ENCODE measurements around the gene C2CD4C. TPM values are rescaled to one million over a fixed set of nuclear protein-coding genes. Genes with fewer than 3 reads are reported as not detected.

Gene C2CD4C
- total and polyA plus RNA-seq, 2 experiments from 2014 or later: 2.1 to 12.5 TPM

DNA sequence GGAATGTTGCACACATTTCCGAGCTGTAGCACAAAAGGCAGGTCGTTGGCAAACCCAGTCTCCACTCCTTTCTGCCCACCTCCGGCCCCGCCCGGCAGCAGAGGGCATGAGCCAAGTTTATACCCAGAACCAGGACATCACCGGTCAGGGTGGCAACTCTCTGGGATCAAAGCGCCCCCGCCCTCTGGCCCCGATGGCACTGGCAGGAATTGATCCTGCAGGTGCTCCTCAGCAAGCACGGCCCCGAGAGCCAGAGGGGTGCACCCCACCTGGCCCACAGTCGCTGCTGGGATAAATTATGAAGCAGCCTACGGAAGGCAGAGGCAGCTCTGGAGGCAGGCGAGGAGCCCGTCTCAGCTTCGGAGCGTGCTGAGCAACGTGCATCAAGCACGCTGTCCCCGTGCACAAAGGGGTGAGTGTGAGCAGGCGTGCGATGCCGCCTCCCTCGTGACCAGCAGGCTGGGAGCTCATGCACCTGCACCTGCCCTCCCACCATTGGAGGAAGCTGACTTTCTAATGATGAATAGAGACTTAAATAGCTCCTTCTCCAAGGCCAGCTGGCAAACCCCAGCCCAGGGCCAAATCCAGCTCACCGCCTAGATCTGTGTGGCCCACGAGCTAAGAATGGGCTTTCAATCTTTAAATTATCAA is 26.2 kb upstream of the C2CD4C start (continued):
- TF ChIP-seq, protein P1, sequence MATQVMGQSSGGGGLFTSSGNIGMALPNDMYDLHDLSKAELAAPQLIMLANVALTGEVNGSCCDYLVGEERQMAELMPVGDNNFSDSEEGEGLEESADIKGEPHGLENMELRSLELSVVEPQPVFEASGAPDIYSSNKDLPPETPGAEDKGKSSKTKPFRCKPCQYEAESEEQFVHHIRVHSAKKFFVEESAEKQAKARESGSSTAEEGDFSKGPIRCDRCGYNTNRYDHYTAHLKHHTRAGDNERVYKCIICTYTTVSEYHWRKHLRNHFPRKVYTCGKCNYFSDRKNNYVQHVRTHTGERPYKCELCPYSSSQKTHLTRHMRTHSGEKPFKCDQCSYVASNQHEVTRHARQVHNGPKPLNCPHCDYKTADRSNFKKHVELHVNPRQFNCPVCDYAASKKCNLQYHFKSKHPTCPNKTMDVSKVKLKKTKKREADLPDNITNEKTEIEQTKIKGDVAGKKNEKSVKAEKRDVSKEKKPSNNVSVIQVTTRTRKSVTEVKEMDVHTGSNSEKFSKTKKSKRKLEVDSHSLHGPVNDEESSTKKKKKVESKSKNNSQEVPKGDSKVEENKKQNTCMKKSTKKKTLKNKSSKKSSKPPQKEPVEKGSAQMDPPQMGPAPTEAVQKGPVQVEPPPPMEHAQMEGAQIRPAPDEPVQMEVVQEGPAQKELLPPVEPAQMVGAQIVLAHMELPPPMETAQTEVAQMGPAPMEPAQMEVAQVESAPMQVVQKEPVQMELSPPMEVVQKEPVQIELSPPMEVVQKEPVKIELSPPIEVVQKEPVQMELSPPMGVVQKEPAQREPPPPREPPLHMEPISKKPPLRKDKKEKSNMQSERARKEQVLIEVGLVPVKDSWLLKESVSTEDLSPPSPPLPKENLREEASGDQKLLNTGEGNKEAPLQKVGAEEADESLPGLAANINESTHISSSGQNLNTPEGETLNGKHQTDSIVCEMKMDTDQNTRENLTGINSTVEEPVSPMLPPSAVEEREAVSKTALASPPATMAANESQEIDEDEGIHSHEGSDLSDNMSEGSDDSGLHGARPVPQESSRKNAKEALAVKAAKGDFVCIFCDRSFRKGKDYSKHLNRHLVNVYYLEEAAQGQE (IDR thresholded peaks at IDR 0.05; ENCODE audit: unreplicated experiment): no peak
- TF ChIP-seq STAT1 (IDR thresholded peaks at IDR 0.05; ENCODE audit: unreplicated experiment) (no peak), JUNB (IDR thresholded peaks at IDR 0.05; ENCODE audit: unreplicated experiment) (no peak), ZNF331 (CRISPR knock-in tag; IDR thresholded peaks at IDR 0.05; ENCODE audit: low read depth) (no peak)
- TF ChIP-seq, protein P2, sequence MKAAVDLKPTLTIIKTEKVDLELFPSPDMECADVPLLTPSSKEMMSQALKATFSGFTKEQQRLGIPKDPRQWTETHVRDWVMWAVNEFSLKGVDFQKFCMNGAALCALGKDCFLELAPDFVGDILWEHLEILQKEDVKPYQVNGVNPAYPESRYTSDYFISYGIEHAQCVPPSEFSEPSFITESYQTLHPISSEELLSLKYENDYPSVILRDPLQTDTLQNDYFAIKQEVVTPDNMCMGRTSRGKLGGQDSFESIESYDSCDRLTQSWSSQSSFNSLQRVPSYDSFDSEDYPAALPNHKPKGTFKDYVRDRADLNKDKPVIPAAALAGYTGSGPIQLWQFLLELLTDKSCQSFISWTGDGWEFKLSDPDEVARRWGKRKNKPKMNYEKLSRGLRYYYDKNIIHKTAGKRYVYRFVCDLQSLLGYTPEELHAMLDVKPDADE (IDR thresholded peaks at IDR 0.05): no peak

DNA sequence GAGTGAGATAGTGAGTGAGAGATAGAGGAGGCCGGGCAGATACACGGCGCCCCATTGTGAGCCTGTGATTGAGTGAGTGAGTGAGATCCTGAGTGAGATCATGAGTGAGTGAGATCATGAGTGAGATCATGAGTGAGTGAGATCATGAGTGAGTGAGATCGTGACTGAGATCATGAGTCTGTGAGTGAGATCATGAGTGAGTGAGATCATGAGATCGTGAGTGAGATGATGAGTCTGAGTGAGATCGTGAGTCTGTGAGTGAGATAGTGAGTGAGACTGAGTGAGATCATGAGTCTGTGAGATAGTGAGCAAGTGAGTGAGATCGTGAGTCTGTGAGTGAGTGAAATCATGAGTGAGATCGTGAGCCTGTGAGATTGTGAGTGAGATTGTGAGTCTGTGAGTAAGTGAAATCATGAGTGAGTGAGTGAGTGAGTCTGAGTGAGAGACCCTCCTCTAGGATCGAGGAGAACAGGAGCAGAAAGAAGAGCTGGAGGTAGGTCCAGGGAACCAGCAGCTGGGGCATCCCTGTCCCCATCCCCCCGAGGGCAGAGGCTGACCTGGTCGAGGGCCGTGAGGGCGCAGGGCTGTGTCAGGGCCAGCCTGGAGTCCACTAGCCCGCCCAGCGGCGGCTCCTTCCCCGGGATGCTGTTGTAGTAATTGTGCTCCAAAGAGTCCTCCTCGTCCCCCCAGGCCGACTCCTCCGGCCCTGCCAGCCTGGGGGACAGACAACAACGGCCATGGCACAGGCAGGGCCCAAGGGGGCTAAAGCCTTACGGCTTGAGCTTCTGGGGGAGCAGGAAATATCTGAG is 25.4 kb upstream of the C2CD4C start:
- Mint-ChIP-seq H3K36me3 (ENCODE audit: low read depth) (peaks cover 16% of the 10 kb centered on the region), H3K4me1 (0 out of 3 replicates have a peak, but pooled peaks cover 2% of the 10 kb centered on the region), H3K9me3 (peaks cover 17% of the 10 kb centered on the region), H3K4me3 (no peak overlapping the region), H3K27me3 (ENCODE audit: insufficient read depth, low read depth, poor library complexity) (peaks cover 6% of the 10 kb centered on the region), H3K27ac (no peak overlapping the region)
- Histone ChIP-seq H3K36me3 (ENCODE audit: insufficient read depth) (no peaks in the 10 kb centered on the region), H3K27me3 (ENCODE audit: insufficient read depth) (no peaks in the 10 kb centered on the region), H3K4me3 (no peak overlapping the region), H3K27ac (ENCODE audit: low read depth) (no peak overlapping the region), H3K9me2 (ENCODE audit: insufficient read depth) (no peaks in the 10 kb centered on the region), H3K79me2 (replicated peaks; ENCODE audit: insufficient read depth) (no peaks in the 10 kb centered on the region), H3K4me1 (ENCODE audit: insufficient read depth) (no peaks in the 10 kb centered on the region), H2AFZ (no peak overlapping the region), H3K4me2 (no peak overlapping the region), H4K20me1 (replicated peaks; ENCODE audit: insufficient read depth) (no peaks in the 10 kb centered on the region), H3F3A (replicated peaks; ENCODE audit: low read depth) (0 out of 2 replicates have a peak, but pooled peaks cover 2% of the 10 kb centered on the region)
- ATAC-seq (no peak), DNase-seq (ENCODE audit: low spot score) (no peak)
- no peak for TF ChIP-seq POLR2AphosphoS5 (IDR thresholded peaks at IDR 0.05; ENCODE audit: low read depth)

DNA sequence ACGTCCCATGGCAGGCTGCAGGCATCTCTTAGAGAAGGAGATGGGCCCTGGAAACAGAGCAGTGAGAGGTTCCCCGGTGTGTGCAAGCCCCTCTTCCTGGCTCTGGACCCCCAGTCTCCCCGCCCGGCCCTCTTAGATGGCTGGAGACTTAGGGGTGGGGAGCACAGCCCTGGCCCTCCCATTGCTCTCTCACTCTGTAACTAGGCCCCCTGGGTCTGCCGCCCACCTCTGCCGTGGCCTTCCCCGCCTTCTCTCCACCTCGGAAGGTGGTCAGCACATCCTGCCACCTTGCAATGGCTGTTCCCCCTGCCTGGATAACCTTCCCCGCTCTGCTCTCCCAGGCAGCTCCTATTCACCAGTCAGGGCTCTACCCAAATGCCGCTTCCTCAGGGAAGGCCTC is 21.8 kb upstream of the C2CD4C start:
- no peaks in the 10 kb centered on the region for H3K4me1 ChIP-seq (ENCODE audit: insufficient read depth)
- H3K4me3 ChIP-seq: no peak overlapping the region
- H2AFZ ChIP-seq: no peak overlapping the region
- H3K9me2 ChIP-seq (ENCODE audit: insufficient read depth): no peaks in the 10 kb centered on the region
- Mint-ChIP-seq H3K9me3 (peaks cover 34% of the 10 kb centered on the region), H3K4me1 (no peaks in the 10 kb centered on the region), H3K36me3 (ENCODE audit: low read depth) (peaks cover 32% of the 10 kb centered on the region), H3K27ac (no peak overlapping the region), H3K4me3 (no peak overlapping the region), H3K27me3 (ENCODE audit: insufficient read depth, low read depth, poor library complexity) (peaks cover 14% of the 10 kb centered on the region)
- H3K79me2 ChIP-seq (replicated peaks; ENCODE audit: insufficient read depth): no peaks in the 10 kb centered on the region
- 0 out of 2 replicates have a peak, but pooled peaks cover 2% of the 10 kb centered on the region for H3F3A ChIP-seq (replicated peaks; ENCODE audit: low read depth)
- no peak overlapping the region for H3K4me2 ChIP-seq
- H3K27me3 ChIP-seq (ENCODE audit: insufficient read depth): peaks cover 9% of the 10 kb centered on the region; the same call in 1 of the 2 replicates
- TF ChIP-seq, protein P1 (IDR thresholded peaks at IDR 0.05; ENCODE audit: unreplicated experiment): no peak
- TF ChIP-seq ZNF331 (CRISPR knock-in tag; IDR thresholded peaks at IDR 0.05; ENCODE audit: low read depth): no peak
- no peak for TF ChIP-seq ZNF114 (CRISPR knock-in tag; IDR thresholded peaks at IDR 0.05)
- no peak for ATAC-seq
- no peaks in the 10 kb centered on the region for H4K20me1 ChIP-seq (replicated peaks; ENCODE audit: insufficient read depth)
- H3K27ac ChIP-seq (ENCODE audit: low read depth): no peak overlapping the region
- DNase-seq (ENCODE audit: low spot score): no peak
- no peaks in the 10 kb centered on the region; the same call in 1 of the 2 replicates for H3K36me3 ChIP-seq (ENCODE audit: insufficient read depth)
